SK-N-SH (cell line): ENCODE measurements around the gene RELN.

ENCODE experiments used
- CTCF ChIP-seq: fragments of 200-600 bp; sonication (generic); IDR thresholded peaks from 2 replicates; pipeline ENCODE4 v1.6.1; 2017; ENCODE audit warnings: antibody characterized with exemption, mild to moderate bottlenecking, moderate library complexity
- FOXM1 ChIP-seq: IDR thresholded peaks from 2 replicates; pipeline ENCODE4 v1.4.0; 2012; ENCODE audit warnings: low read depth, mild to moderate bottlenecking
- POLR2AphosphoS5 ChIP-seq: IDR thresholded peaks from 2 replicates; pipeline ENCODE4 v1.6.1; 2012; ENCODE audit warnings: low read depth, low read length

GRCh38 chr7:103636153-103636552 lies 353.3 kb downstream of the RELN start:
- TF ChIP-seq CTCF (no peak), POLR2AphosphoS5 (no peak), FOXM1 (no peak)
